HEK293 (cell line): Measurements from ENCODE around the gene ZC3H10.
A peak's percentile ranks its signal among the peaks of the same experiment; 100 is the strongest.

Experiments
- CTCF ChIA-PET: fragments of 350-600 bp; formaldehyde crosslinking; extraction: SDS; loops from one replicate; lab custom pipeline; 2021; ENCODE audit warnings: antibody characterized with exemption; lab: Yijun Ruan, JAX
- POLR2A ChIA-PET: fragments of 300-600 bp; formaldehyde crosslinking; extraction: SDS; loops from one replicate; lab custom pipeline; 2020; ENCODE audit warnings: antibody characterized with exemption, inconsistent platforms; lab: Yijun Ruan, JAX
- H3K27ac ChIP-seq: fragments of 200-500 bp; sonication (Bioruptor generic); 2 replicates; pipeline ENCODE4 v1.5.1; 2014; ENCODE audit warnings: low read depth, low read length, control low read depth, inconsistent platforms; ENCODE audit errors: extremely low read depth
- H3K36me3 ChIP-seq, 2 experiments: fragments of 200-500 bp in 1 of 2; sonication (Bioruptor generic) in 1 of 2; 1 replicate in 1 of 2; 2 replicates in 1 of 2; pipeline ENCODE4 v1.5.1; 2014 to 2017; ENCODE audit warnings: inconsistent platforms in 2 of 2, low read length in 2 of 2; ENCODE audit not compliant: control insufficient read depth in 2 of 2, insufficient read depth in 1 of 2
- H3K4me1 ChIP-seq: fragments of 200-500 bp; sonication (Bioruptor generic); 2 replicates; pipeline ENCODE4 v1.5.1; 2014; ENCODE audit warnings: mild to moderate bottlenecking, low read length, inconsistent platforms; ENCODE audit not compliant: control insufficient read depth, insufficient read depth
- H3K4me3 ChIP-seq: 2 replicates; pipeline ENCODE4 v1.5.1; 2011; ENCODE audit warnings: low read depth, mild to moderate bottlenecking, control low read depth, low read length, moderate library complexity
- H3K9me3 ChIP-seq: fragments of 200-500 bp; sonication (Bioruptor generic); 2 replicates; pipeline ENCODE4 v1.5.1; 2014; ENCODE audit warnings: low read depth, low read length, inconsistent platforms; ENCODE audit not compliant: control insufficient read depth, insufficient read depth
- GLIS1 ChIP-seq: fragments of 450-650 bp; formaldehyde crosslinking; IDR thresholded peaks from 2 replicates; pipeline ENCODE4 v1.5.1; 2016; ENCODE audit warnings: missing biosample characterization, missing genetic modification characterization
- IKZF3 ChIP-seq: fragments of 450-650 bp; IDR thresholded peaks from 2 replicates; pipeline ENCODE4 v1.5.0; 2018; ENCODE audit warnings: missing biosample characterization, mild to moderate bottlenecking, missing genetic modification characterization, moderate library complexity
- KLF10 ChIP-seq: fragments of 450-650 bp; IDR thresholded peaks from 2 replicates; pipeline ENCODE4 v1.5.1; 2018; ENCODE audit warnings: missing biosample characterization, mild to moderate bottlenecking, missing genetic modification characterization
- KLF8 ChIP-seq: fragments of 450-650 bp; formaldehyde crosslinking; IDR thresholded peaks from 2 replicates; pipeline ENCODE4 v1.5.1; 2016; ENCODE audit warnings: missing biosample characterization, missing genetic modification characterization
- KLF9 ChIP-seq: fragments of 450-650 bp; formaldehyde crosslinking; IDR thresholded peaks from 2 replicates; pipeline ENCODE4 v1.5.1; 2016; ENCODE audit warnings: missing biosample characterization, missing genetic modification characterization, low read depth
- PRDM1 ChIP-seq: fragments of 450-650 bp; formaldehyde crosslinking; IDR thresholded peaks from 2 replicates; pipeline ENCODE4; 2016; ENCODE audit warnings: missing biosample characterization, missing genetic modification characterization
- REPIN1 ChIP-seq: fragments of 450-650 bp; formaldehyde crosslinking; IDR thresholded peaks from 2 replicates; pipeline ENCODE4 v1.5.1; 2017; ENCODE audit warnings: missing biosample characterization, missing genetic modification characterization, low read depth
- ZBTB20 ChIP-seq: fragments of 450-650 bp; formaldehyde crosslinking; IDR thresholded peaks from 2 replicates; pipeline ENCODE4 v1.5.1; 2016; ENCODE audit warnings: missing biosample characterization, missing genetic modification characterization
- ZFP69B ChIP-seq: fragments of 450-650 bp; formaldehyde crosslinking; IDR thresholded peaks from 2 replicates; pipeline ENCODE4 v1.5.1; 2016; ENCODE audit warnings: missing biosample characterization, missing genetic modification characterization
- ZNF10 ChIP-seq: fragments of 450-650 bp; formaldehyde crosslinking; IDR thresholded peaks from 2 replicates; pipeline ENCODE4 v1.5.1; 2017; ENCODE audit warnings: missing biosample characterization, missing genetic modification characterization
- ZNF133 ChIP-seq: fragments of 450-650 bp; formaldehyde crosslinking; IDR thresholded peaks from 2 replicates; pipeline ENCODE4 v1.5.1; 2016; ENCODE audit warnings: missing biosample characterization, missing genetic modification characterization
- ZNF214 ChIP-seq: fragments of 450-650 bp; formaldehyde crosslinking; IDR thresholded peaks from 2 replicates; pipeline ENCODE4 v1.5.1; 2017; ENCODE audit warnings: missing biosample characterization, mild to moderate bottlenecking, missing genetic modification characterization, borderline replicate concordance
- ZNF221 ChIP-seq: fragments of 450-650 bp; formaldehyde crosslinking; IDR thresholded peaks from 2 replicates; pipeline ENCODE4 v1.5.1; 2017; ENCODE audit warnings: missing biosample characterization, missing genetic modification characterization, borderline replicate concordance
- ZNF248 ChIP-seq: fragments of 450-650 bp; formaldehyde crosslinking; IDR thresholded peaks from 2 replicates; pipeline ENCODE4 v1.5.1; 2017; ENCODE audit warnings: missing biosample characterization, missing genetic modification characterization
- ZNF324 ChIP-seq: fragments of 450-650 bp; formaldehyde crosslinking; IDR thresholded peaks from 2 replicates; pipeline ENCODE4 v1.5.1; 2016; ENCODE audit warnings: missing biosample characterization, missing genetic modification characterization
- ZNF366 ChIP-seq: fragments of 450-650 bp; formaldehyde crosslinking; conservative IDR thresholded peaks from 2 replicates; pipeline ENCODE4 v1.5.1; 2016; ENCODE audit warnings: missing biosample characterization, missing genetic modification characterization
- ZNF37A ChIP-seq: fragments of 450-650 bp; IDR thresholded peaks from 2 replicates; pipeline ENCODE4 v1.5.1; 2018; ENCODE audit warnings: missing biosample characterization, missing genetic modification characterization
- ZNF510 ChIP-seq: fragments of 450-650 bp; formaldehyde crosslinking; IDR thresholded peaks from 2 replicates; pipeline ENCODE4 v1.5.1; 2018; ENCODE audit warnings: mild to moderate bottlenecking, missing genetic modification characterization, missing biosample characterization; ENCODE audit not compliant: insufficient replicate concordance
- ZNF561 ChIP-seq: fragments of 450-650 bp; IDR thresholded peaks from 2 replicates; pipeline ENCODE4 v1.5.1; 2018; ENCODE audit warnings: missing biosample characterization, missing genetic modification characterization, borderline replicate concordance
- ZNF571 ChIP-seq: fragments of 450-650 bp; formaldehyde crosslinking; IDR thresholded peaks from 2 replicates; pipeline ENCODE4 v1.5.0; 2017; ENCODE audit warnings: missing biosample characterization, missing genetic modification characterization
- ZNF596 ChIP-seq: fragments of 450-650 bp; IDR thresholded peaks from 2 replicates; pipeline ENCODE4 v1.5.0; 2018; ENCODE audit warnings: missing biosample characterization, mild to moderate bottlenecking, missing genetic modification characterization, moderate library complexity
- ZNF600 ChIP-seq: fragments of 450-650 bp; formaldehyde crosslinking; IDR thresholded peaks from 2 replicates; pipeline ENCODE4 v1.5.1; 2016; ENCODE audit warnings: missing biosample characterization, missing genetic modification characterization
- ZNF621 ChIP-seq: fragments of 450-650 bp; formaldehyde crosslinking; IDR thresholded peaks from 2 replicates; pipeline ENCODE4 v1.5.1; 2017; ENCODE audit warnings: missing biosample characterization, missing genetic modification characterization
- ZNF624 ChIP-seq: fragments of 450-650 bp; formaldehyde crosslinking; IDR thresholded peaks from 2 replicates; pipeline ENCODE4 v1.5.1; 2017; ENCODE audit warnings: missing biosample characterization, missing genetic modification characterization
- ZNF654 ChIP-seq: fragments of 450-650 bp; formaldehyde crosslinking; IDR thresholded peaks from 2 replicates; pipeline ENCODE4 v1.5.1; 2016; ENCODE audit warnings: low read depth, missing biosample characterization, missing genetic modification characterization
- ZNF664 ChIP-seq: fragments of 450-650 bp; formaldehyde crosslinking; IDR thresholded peaks from 2 replicates; pipeline ENCODE4 v1.5.1; 2016; ENCODE audit warnings: missing biosample characterization, missing genetic modification characterization
- ZNF677 ChIP-seq: fragments of 450-650 bp; IDR thresholded peaks from 2 replicates; pipeline ENCODE4 v1.5.0; 2018; ENCODE audit warnings: missing biosample characterization, mild to moderate bottlenecking, missing genetic modification characterization, moderate library complexity
- TF ChIP-seq, protein P1 (sequence below): fragments of 450-650 bp; formaldehyde crosslinking; IDR thresholded peaks from 2 replicates; pipeline ENCODE4 v1.5.1; 2017; ENCODE audit warnings: missing biosample characterization, missing genetic modification characterization
- TF ChIP-seq, protein P2 (sequence below): fragments of 450-650 bp; formaldehyde crosslinking; IDR thresholded peaks from 2 replicates; pipeline ENCODE4 v1.5.1; 2016; ENCODE audit warnings: missing biosample characterization, missing genetic modification characterization
- TF ChIP-seq, protein P3 (sequence below): fragments of 450-650 bp; formaldehyde crosslinking; IDR thresholded peaks from 2 replicates; pipeline ENCODE4 v1.5.1; 2016; ENCODE audit warnings: missing biosample characterization, missing genetic modification characterization
- TF ChIP-seq, protein P4 (sequence below): fragments of 450-650 bp; formaldehyde crosslinking; IDR thresholded peaks from 2 replicates; pipeline ENCODE4 v1.5.1; 2016; ENCODE audit warnings: missing biosample characterization, missing genetic modification characterization

ZC3H10 gene

DNA sequence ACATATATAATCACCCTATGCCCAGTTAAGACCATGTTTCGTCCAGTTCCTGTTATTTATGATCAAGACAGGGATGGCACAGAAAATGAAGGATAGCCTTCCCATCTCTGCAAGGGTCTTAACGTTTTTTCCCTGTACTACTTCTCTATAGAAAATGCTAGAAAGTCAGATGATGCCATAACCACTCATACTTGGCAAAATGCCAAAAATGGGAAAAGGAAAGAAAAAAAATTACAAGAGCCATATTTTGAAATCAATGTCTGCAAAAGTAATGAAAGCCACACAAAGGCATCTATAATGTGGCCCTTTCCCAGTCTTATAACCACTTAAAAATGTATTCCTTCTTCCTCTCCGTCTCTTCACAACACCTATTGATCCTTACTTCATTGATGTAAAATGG is 32.5 kb downstream of the ZC3H10 start (continued):
- peak; percentile 91; the same call in 1 of the 2 replicates for TF ChIP-seq ZNF221 (tag by site-specific recombination)
- peak; percentile 87; the same call in 1 of the 2 replicates for TF ChIP-seq ZNF624 (tag by site-specific recombination)
- no peak for TF ChIP-seq ZNF596
- TF ChIP-seq KLF8 (tag by site-specific recombination): peak; percentile 32; the same call in 1 of the 2 replicates
- peak; percentile 84; the same call in 1 of the 2 replicates for TF ChIP-seq ZNF561 (tag by site-specific recombination)
- no peak for TF ChIP-seq ZNF133 (tag by site-specific recombination)
- TF ChIP-seq ZNF214: peak; percentile 71; the same call in 1 of the 2 replicates
- no peak for TF ChIP-seq ZNF664 (tag by site-specific recombination)
- peak; percentile 52; the same call in 1 of the 2 replicates for TF ChIP-seq ZNF366 (tag by site-specific recombination)
- TF ChIP-seq GLIS1 (tag by site-specific recombination): 0 out of 2 replicates have a peak, but pooled peaks have one; percentile 20
- TF ChIP-seq, protein P1, sequence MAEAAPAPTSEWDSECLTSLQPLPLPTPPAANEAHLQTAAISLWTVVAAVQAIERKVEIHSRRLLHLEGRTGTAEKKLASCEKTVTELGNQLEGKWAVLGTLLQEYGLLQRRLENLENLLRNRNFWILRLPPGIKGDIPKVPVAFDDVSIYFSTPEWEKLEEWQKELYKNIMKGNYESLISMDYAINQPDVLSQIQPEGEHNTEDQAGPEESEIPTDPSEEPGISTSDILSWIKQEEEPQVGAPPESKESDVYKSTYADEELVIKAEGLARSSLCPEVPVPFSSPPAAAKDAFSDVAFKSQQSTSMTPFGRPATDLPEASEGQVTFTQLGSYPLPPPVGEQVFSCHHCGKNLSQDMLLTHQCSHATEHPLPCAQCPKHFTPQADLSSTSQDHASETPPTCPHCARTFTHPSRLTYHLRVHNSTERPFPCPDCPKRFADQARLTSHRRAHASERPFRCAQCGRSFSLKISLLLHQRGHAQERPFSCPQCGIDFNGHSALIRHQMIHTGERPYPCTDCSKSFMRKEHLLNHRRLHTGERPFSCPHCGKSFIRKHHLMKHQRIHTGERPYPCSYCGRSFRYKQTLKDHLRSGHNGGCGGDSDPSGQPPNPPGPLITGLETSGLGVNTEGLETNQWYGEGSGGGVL (tag by site-specific recombination): peak; percentile 40; the same call in 1 of the 2 replicates
- TF ChIP-seq KLF10 (tag by site-specific recombination): peak; percentile 86
- TF ChIP-seq IKZF3 (tag by site-specific recombination): peak; percentile 54; the same call in 1 of the 2 replicates
- peak; percentile 86 for TF ChIP-seq ZNF37A (tag by site-specific recombination)
- TF ChIP-seq PRDM1 (tag by site-specific recombination): 0 out of 2 replicates have a peak, but pooled peaks have one; percentile 58
- TF ChIP-seq ZNF248 (tag by site-specific recombination): 0 out of 2 replicates have a peak, but pooled peaks have one; percentile 44
- peak; percentile 81 for TF ChIP-seq ZNF677 (tag by site-specific recombination)
- peak; percentile 60 for TF ChIP-seq ZNF324 (tag by site-specific recombination)
- TF ChIP-seq ZNF510: peak; percentile 82
- TF ChIP-seq, protein P2, sequence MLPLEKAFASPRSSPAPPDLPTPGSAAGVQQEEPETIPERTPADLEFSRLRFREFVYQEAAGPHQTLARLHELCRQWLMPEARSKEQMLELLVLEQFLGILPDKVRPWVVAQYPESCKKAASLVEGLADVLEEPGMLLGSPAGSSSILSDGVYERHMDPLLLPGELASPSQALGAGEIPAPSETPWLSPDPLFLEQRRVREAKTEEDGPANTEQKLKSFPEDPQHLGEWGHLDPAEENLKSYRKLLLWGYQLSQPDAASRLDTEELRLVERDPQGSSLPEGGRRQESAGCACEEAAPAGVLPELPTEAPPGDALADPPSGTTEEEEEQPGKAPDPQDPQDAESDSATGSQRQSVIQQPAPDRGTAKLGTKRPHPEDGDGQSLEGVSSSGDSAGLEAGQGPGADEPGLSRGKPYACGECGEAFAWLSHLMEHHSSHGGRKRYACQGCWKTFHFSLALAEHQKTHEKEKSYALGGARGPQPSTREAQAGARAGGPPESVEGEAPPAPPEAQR: 0 out of 2 replicates have a peak, but pooled peaks have one; percentile 23

DNA sequence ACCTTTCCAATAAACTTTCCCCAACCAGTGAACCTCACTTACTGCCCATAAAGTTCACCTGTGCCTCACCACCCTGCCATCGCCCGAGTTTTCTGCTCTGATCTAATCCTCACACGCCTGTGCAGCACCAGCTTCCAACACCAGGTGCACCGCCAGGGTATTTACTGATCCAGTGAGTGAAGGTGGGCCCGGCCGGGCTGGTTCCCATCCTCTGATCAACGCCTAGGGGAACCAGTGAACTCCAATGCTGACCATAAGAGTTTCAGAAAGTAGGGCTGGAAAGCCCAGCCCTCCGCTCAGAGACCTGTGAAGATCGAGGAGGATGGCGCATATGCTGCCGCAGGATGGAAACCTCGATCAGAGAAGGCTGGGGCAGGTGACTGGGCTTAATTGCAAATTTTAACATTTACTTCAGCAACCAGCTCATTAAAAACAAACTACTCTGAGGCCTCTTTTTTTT is 33.6 kb downstream of the ZC3H10 start:
- CTCF ChIA-PET: interaction anchor here (0.6 to 1.0 kb wide), 4 partner anchors 12 to 43 kb away, joined by 3 to 6 read pairs (median 3); no protein-coding TSS in a partner anchor
- Histone ChIP-seq H3K9me3 (no peaks in the 10 kb centered on the region), H3K4me3 (peak overlapping the region; percentile 46), H3K36me3 (peaks cover 4 to 21% of the 10 kb centered on the region in 2 experiments), H3K4me1 (peaks cover 1% of the 10 kb centered on the region), H3K27ac (peak overlapping the region; percentile 74)
- POLR2A ChIA-PET: interaction anchor here (0.8 to 1.8 kb wide), 4 partner anchors 10 to 70 kb away, joined by 3 to 18 read pairs (median 4); partner anchors contain the start of genes ESYT1, RNF41 and ZC3H10
- TF ChIP-seq ZNF600 (tag by site-specific recombination) (peak; percentile 62), ZNF10 (tag by site-specific recombination) (peak; percentile 63; the same call in 1 of the 2 replicates), REPIN1 (no peak), ZBTB20 (tag by site-specific recombination) (0 out of 2 replicates have a peak, but pooled peaks have one; percentile 14), ZNF571 (tag by site-specific recombination) (no peak), KLF9 (tag by site-specific recombination) (no peak), ZNF621 (no peak), ZFP69B (tag by site-specific recombination) (peak; percentile 92), PRDM1 (tag by site-specific recombination) (peak; percentile 95), ZNF654 (tag by site-specific recombination) (0 out of 2 replicates have a peak, but pooled peaks have one; percentile 2)
- TF ChIP-seq, protein P3, sequence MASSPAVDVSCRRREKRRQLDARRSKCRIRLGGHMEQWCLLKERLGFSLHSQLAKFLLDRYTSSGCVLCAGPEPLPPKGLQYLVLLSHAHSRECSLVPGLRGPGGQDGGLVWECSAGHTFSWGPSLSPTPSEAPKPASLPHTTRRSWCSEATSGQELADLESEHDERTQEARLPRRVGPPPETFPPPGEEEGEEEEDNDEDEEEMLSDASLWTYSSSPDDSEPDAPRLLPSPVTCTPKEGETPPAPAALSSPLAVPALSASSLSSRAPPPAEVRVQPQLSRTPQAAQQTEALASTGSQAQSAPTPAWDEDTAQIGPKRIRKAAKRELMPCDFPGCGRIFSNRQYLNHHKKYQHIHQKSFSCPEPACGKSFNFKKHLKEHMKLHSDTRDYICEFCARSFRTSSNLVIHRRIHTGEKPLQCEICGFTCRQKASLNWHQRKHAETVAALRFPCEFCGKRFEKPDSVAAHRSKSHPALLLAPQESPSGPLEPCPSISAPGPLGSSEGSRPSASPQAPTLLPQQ: peak; percentile 95
- TF ChIP-seq, protein P4, sequence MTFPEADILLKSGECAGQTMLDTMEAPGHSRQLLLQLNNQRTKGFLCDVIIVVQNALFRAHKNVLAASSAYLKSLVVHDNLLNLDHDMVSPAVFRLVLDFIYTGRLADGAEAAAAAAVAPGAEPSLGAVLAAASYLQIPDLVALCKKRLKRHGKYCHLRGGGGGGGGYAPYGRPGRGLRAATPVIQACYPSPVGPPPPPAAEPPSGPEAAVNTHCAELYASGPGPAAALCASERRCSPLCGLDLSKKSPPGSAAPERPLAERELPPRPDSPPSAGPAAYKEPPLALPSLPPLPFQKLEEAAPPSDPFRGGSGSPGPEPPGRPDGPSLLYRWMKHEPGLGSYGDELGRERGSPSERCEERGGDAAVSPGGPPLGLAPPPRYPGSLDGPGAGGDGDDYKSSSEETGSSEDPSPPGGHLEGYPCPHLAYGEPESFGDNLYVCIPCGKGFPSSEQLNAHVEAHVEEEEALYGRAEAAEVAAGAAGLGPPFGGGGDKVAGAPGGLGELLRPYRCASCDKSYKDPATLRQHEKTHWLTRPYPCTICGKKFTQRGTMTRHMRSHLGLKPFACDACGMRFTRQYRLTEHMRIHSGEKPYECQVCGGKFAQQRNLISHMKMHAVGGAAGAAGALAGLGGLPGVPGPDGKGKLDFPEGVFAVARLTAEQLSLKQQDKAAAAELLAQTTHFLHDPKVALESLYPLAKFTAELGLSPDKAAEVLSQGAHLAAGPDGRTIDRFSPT (tag by site-specific recombination): peak; percentile 20; the same call in 1 of the 2 replicates
